ENCODE measurements around the gene C11orf24.

The C11orf24 gene

GRCh38 chr11:68311160-68312116 is 39.7 kb upstream of the C11orf24 start:
- Histone ChIP-seq H3K4me3 (ENCODE audit: low read depth, low read length) (no peak overlapping the region), H3K36me3 (ENCODE audit: control insufficient read depth in 2 of 2, insufficient read depth in 1 of 2, low read length in 2 of 2) (no peaks in the 10 kb centered on the region), H3K27ac (ENCODE audit: extremely low read depth, low read depth, low read length) (no peak overlapping the region), H3K4me1 (ENCODE audit: control insufficient read depth, insufficient read depth, low read length) (no peaks in the 10 kb centered on the region), H3K9me3 (ENCODE audit: control insufficient read depth, insufficient read depth, low read depth, low read length) (no peaks in the 10 kb centered on the region)
- ChIA-PET CTCF (interaction anchor here (0.7 to 4.2 kb wide), 6 partner anchors 12 to 643 kb away, joined by 3 to 29 read pairs (median 3); no protein-coding TSS in a partner anchor), POLR2A (no interaction called here)
- TF ChIP-seq IKZF3 (tag by site-specific recombination; IDR thresholded peaks at IDR 0.05) (no peak), ZFHX2 (tag by site-specific recombination; conservative IDR thresholded peaks at IDR 0.05) (no peak), ZNF155 (tag by site-specific recombination; IDR thresholded peaks at IDR 0.05) (no peak), ZNF654 (tag by site-specific recombination; IDR thresholded peaks at IDR 0.05; ENCODE audit: low read depth) (no peak), ATF2 (tag by site-specific recombination; IDR thresholded peaks at IDR 0.05; ENCODE audit: low read depth) (no peak), FEZF1 (tag by site-specific recombination; IDR thresholded peaks at IDR 0.05) (no peak), ZBTB20 (tag by site-specific recombination; IDR thresholded peaks at IDR 0.05) (no peak), ZNF510 (tag by site-specific recombination; IDR thresholded peaks at IDR 0.05; ENCODE audit: insufficient replicate concordance) (no peak), ZNF416 (tag by site-specific recombination; IDR thresholded peaks at IDR 0.05) (no peak), PRDM1 (tag by site-specific recombination; IDR thresholded peaks at IDR 0.05) (no peak), WT1 (tag by site-specific recombination; IDR thresholded peaks at IDR 0.05) (no peak)

GRCh38 chr11:68309621-68310185 is 37.9 kb upstream of the C11orf24 start:
- ChIA-PET POLR2A (no interaction called here), CTCF (interaction anchor here (1.2 to 4.2 kb wide), 2 partner anchors 11 to 52 kb away, joined by 4 to 29 read pairs; no protein-coding TSS in a partner anchor)
- Histone ChIP-seq H3K36me3 (ENCODE audit: control insufficient read depth in 2 of 2, insufficient read depth in 1 of 2, low read length in 2 of 2) (no peaks in the 10 kb centered on the region), H3K27ac (ENCODE audit: extremely low read depth, low read depth, low read length) (no peak overlapping the region), H3K4me1 (ENCODE audit: control insufficient read depth, insufficient read depth, low read length) (no peaks in the 10 kb centered on the region), H3K9me3 (ENCODE audit: control insufficient read depth, insufficient read depth, low read depth, low read length) (no peaks in the 10 kb centered on the region), H3K4me3 (ENCODE audit: low read depth, low read length) (no peak overlapping the region)
- TF ChIP-seq ZNF704 (tag by site-specific recombination; IDR thresholded peaks at IDR 0.05), result no peak
- TF ChIP-seq PRDM1 (tag by site-specific recombination; IDR thresholded peaks at IDR 0.05), result peak; percentile 59
- TF ChIP-seq ZNF335 (tag by site-specific recombination; conservative IDR thresholded peaks at IDR 0.05), result peak; percentile 63
- peak; percentile 38; the same call in 1 of the 2 replicates for TF ChIP-seq GLIS1 (tag by site-specific recombination; IDR thresholded peaks at IDR 0.05)
- no peak for TF ChIP-seq ZNF214 (tag by site-specific recombination; IDR thresholded peaks at IDR 0.05; ENCODE audit: borderline replicate concordance)

- no peak overlapping the region for H3K4me3 ChIP-seq (ENCODE audit: low read depth, low read length)
- CTCF ChIA-PET, result interaction anchor here (1.3 to 4.2 kb wide), 2 partner anchors 10 kb away, joined by 10 to 29 read pairs; no protein-coding TSS in a partner anchor
- H3K4me1 ChIP-seq (ENCODE audit: control insufficient read depth, insufficient read depth, low read length), result no peaks in the 10 kb centered on the region
- no peaks in the 10 kb centered on the region for H3K9me3 ChIP-seq (ENCODE audit: control insufficient read depth, insufficient read depth, low read depth, low read length)
- no peak for TF ChIP-seq ZNF571 (tag by site-specific recombination; IDR thresholded peaks at IDR 0.05)
- no peak for TF ChIP-seq OSR2 (tag by site-specific recombination; IDR thresholded peaks at IDR 0.05)
- TF ChIP-seq ZBTB8A (tag by site-specific recombination; IDR thresholded peaks at IDR 0.05), result 0 out of 2 replicates have a peak, but pooled peaks have one; percentile 20
- no peak overlapping the region for H3K27ac ChIP-seq (ENCODE audit: extremely low read depth, low read depth, low read length)
- no peaks in the 10 kb centered on the region for H3K36me3 ChIP-seq (ENCODE audit: control insufficient read depth in 2 of 2, insufficient read depth in 1 of 2, low read length in 2 of 2)
- POLR2A ChIA-PET, result no interaction called here
These were observed 36.3 kb upstream of the C11orf24 start for GRCh38 chr11:68308068-68308467.

Data from HEK293 (cell line).